ENCODE data around the gene DENND2D.
"Not testable (repeated sequence)": the region's sequence is repeated elsewhere in the genome, so short reads cannot be mapped to it uniquely, and the experiment has no call there.

DENND2D gene

DNA sequence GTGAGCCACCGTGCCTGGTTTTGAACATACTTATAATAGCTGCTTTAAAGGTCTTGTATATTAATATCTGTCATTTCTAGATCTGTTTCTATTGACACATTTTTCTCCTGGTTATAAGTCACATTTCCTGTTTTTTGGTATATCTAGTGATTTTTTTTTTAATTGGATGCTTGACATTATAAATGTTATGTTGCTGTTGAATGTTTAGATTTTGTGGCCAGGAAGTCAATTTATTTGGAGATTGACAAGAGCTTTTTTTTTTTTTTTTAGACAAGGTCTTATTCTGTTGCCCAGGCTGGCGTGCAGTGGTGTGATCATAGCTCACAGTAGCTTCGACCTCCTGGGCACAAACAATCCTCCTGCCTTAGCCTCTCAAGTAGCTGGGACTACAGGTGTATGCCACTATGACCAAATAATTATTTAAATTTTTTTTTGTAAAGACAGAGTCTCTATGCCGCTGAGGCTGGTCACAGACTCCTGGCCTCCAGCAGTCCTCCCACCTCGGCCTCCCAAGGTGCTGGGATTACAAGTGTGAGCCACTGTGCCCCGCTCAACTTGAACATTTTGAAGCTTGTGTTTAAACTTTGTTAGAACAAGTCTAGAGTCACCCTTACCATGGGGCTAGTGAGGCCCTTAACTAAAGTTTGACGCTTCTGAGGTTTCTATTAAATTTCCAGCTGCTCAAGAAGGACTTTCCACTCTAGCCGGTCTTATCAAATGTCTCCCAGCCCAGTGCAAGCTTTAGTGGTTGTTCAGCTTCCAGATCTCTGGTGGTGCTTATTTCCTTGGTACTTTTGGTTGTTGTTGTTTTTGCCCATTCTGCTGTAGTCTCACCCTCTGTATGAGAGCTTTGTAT, 18.5 kb upstream of the DENND2D start:
- Mint-ChIP-seq H3K4me1 (peaks cover 97% of the 10 kb centered on the region), H3K4me3 (peak overlapping the region; percentile 79), H3K36me3 (ENCODE audit: insufficient read depth) (peaks cover 39% of the 10 kb centered on the region)

DNA sequence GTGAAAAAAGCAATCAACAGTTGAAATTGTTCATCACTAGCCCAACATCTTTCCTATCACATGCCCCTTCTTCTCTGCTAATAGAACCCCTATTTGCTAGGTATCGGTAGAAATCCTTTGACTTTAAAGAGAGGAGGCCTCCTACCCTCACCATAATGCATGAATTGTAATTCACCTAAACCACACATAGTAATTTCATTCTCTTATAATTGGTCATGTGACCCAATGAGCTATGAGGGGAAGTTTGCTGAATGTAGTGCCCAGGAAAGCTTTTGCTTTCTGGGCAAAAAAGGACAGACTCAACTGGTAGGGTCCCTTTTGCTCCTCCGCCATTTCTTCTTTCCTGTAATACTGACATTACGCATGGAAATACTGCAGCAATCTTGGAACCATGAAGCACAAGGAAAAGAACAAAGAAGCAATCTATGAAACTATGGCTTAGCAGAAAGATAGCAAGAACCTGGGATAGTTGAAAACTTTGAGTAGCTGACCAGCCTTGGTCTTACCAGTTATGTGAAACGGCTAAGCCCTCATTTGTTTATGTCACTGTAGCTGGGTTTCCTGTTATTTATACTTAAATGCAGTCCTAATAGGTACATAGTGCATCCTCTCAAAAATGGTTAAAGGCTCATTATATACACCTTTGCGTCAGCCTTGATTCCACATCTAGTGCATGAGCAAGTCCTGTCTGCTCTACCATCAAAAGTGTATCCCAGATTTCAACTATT, 16.9 kb upstream of the DENND2D start:
- H3K4me3 Mint-ChIP-seq, result peak overlapping the region; percentile 79
- peaks cover 97% of the 10 kb centered on the region for H3K4me1 Mint-ChIP-seq
- H3K27ac Mint-ChIP-seq (ENCODE audit: low read depth), result peak overlapping the region; percentile 100
- H3K27me3 Mint-ChIP-seq, result peaks cover 10% of the 10 kb centered on the region
- H3K9me3 Mint-ChIP-seq, result peaks cover 11% of the 10 kb centered on the region
- ATAC-seq (replicated peaks; ENCODE audit: extremely low read depth, poor library complexity, severe bottlenecking), result no peak
- no peak for DNase-seq (ENCODE audit: low spot score in 2 of 2)
- peaks cover 39% of the 10 kb centered on the region for H3K36me3 Mint-ChIP-seq (ENCODE audit: insufficient read depth)

More for the DNA sequence above, 18.5 kb upstream of the DENND2D start:
- DNase-seq (ENCODE audit: low spot score in 2 of 2) (no peak), ATAC-seq (replicated peaks; ENCODE audit: extremely low read depth, poor library complexity, severe bottlenecking) (no peak)
- peaks cover 10% of the 10 kb centered on the region for H3K27me3 Mint-ChIP-seq
- H3K9me3 Mint-ChIP-seq, result peaks cover 11% of the 10 kb centered on the region
- peak overlapping the region; percentile 100 for H3K27ac Mint-ChIP-seq (ENCODE audit: low read depth)

DNA sequence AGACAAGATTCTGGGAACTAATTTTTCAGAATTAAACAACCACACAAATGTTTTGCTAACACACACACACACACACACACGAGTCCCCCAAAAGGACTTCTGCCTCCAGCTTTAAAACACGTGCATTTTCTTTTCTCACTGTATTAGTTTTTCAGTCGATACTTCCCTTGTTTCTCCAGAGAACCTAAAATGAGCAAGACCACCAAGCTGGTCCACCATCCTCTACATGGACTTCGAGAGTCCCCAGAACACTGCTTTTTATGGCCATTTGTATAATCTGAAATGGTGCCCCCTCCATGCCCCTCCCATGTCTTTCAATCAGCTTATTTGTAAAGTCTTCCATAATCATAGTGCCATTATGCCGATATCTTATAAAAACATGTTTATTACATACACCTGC, 16.3 kb upstream of the DENND2D start:
- no peak for DNase-seq (ENCODE audit: low spot score in 2 of 2)
- Mint-ChIP-seq H3K27ac (ENCODE audit: low read depth) (peak overlapping the region; percentile 100), H3K27me3 (peaks cover 10% of the 10 kb centered on the region), H3K4me3 (peak overlapping the region; percentile 79), H3K36me3 (ENCODE audit: insufficient read depth) (peaks cover 37% of the 10 kb centered on the region), H3K9me3 (peaks cover 11% of the 10 kb centered on the region), H3K4me1 (peaks cover 91% of the 10 kb centered on the region)
- no peak for ATAC-seq (replicated peaks; ENCODE audit: extremely low read depth, poor library complexity, severe bottlenecking)

DNA sequence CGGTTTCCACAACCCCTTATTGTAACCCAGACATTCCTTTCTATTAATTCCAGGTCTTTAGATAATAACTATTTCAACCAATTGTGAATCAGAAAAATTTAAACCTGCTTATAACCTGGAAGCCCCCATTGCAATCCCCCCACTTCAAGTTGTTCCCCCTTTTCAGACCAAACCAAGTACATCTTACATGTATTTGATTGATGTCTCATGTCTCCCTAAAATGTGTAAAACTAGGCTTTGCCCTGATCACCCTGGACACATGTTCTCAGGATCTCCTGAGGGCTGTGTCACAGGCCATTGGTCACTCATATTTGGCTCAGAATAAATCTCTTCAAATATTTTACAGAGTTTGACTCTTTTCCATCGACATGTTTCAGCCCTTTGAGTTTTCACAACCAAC, 14.8 kb upstream of the DENND2D start:
- Mint-ChIP-seq H3K4me3 (peak overlapping the region; percentile 79), H3K36me3 (ENCODE audit: insufficient read depth) (peaks cover 33% of the 10 kb centered on the region), H3K27ac (ENCODE audit: low read depth) (peak overlapping the region; percentile 100), H3K9me3 (peaks cover 11% of the 10 kb centered on the region), H3K4me1 (peaks cover 77% of the 10 kb centered on the region)
- not testable (repeated sequence) for DNase-seq (ENCODE audit: low spot score in 2 of 2); ATAC-seq (replicated peaks; ENCODE audit: extremely low read depth, poor library complexity, severe bottlenecking); H3K27me3 Mint-ChIP-seq

DNA sequence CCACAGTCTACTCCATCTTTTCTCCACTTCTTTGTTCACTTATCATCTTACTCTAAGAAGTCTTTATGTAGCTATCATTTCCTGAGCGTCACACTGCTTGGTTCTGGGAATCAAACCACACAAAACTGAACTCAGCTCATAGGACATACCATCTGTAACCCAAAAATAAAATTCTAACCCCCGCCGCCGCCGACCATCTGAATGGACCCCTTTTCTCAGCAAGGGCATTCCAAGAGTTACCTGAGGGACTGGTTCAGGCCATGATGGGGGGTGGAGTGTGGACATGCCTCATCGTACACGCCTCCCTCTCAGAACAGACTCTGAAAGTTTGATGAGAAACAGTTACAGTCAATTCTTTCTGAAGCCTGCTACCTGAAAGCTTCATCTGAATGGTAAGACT, 14.4 kb upstream of the DENND2D start:
- peaks cover 32% of the 10 kb centered on the region for H3K36me3 Mint-ChIP-seq (ENCODE audit: insufficient read depth)
- H3K27me3 Mint-ChIP-seq, result peaks cover 10% of the 10 kb centered on the region
- H3K9me3 Mint-ChIP-seq, result peaks cover 11% of the 10 kb centered on the region
- DNase-seq (ENCODE audit: low spot score in 2 of 2) (no peak), ATAC-seq (replicated peaks; ENCODE audit: extremely low read depth, poor library complexity, severe bottlenecking) (no peak)
- peaks cover 73% of the 10 kb centered on the region for H3K4me1 Mint-ChIP-seq
- peak overlapping the region; percentile 100 for H3K27ac Mint-ChIP-seq (ENCODE audit: low read depth)
- H3K4me3 Mint-ChIP-seq, result peak overlapping the region; percentile 79

DNA sequence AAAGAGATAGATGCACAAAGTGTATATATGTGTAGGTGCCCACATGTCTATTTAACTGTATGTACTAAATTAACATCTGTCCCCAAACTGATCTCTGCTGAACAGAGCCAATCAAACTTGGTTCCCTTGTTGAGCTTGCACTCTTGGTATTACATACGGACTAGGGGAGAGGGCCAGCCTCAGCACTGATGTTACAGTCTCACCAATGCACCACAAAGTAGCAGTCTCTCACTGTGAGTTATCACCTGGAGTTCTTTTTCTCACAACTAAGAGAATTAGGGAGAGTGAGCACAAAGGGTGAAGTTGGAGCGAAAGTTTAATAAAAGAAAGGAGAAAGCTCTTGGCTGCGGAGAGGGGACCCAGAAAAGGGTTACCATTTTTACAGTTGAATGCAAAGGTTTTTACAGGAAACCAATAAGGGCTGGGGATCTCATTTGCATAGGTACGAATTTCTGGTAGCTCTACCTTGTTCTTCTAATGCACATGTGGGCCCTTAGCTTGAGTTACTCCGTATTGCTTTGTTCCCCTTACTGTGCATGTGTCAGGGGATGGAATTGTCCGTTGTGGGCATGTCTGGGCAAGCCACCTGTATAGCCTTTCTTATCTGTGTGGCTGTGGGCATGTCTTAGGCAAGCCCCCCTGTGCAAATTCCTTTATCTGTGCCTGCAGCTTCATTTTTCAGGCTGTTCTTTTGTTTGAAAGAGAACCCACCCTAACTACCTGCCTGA, 13.8 kb upstream of the DENND2D start:
- H3K27me3 Mint-ChIP-seq, result peaks cover 10% of the 10 kb centered on the region
- DNase-seq (ENCODE audit: low spot score in 2 of 2) (no peak), ATAC-seq (replicated peaks; ENCODE audit: extremely low read depth, poor library complexity, severe bottlenecking) (no peak)
- H3K4me3 Mint-ChIP-seq, result peak overlapping the region; percentile 79
- peaks cover 30% of the 10 kb centered on the region for H3K36me3 Mint-ChIP-seq (ENCODE audit: insufficient read depth)
- peak overlapping the region; percentile 100 for H3K27ac Mint-ChIP-seq (ENCODE audit: low read depth)
- peaks cover 11% of the 10 kb centered on the region for H3K9me3 Mint-ChIP-seq
- H3K4me1 Mint-ChIP-seq, result peaks cover 67% of the 10 kb centered on the region

DNA sequence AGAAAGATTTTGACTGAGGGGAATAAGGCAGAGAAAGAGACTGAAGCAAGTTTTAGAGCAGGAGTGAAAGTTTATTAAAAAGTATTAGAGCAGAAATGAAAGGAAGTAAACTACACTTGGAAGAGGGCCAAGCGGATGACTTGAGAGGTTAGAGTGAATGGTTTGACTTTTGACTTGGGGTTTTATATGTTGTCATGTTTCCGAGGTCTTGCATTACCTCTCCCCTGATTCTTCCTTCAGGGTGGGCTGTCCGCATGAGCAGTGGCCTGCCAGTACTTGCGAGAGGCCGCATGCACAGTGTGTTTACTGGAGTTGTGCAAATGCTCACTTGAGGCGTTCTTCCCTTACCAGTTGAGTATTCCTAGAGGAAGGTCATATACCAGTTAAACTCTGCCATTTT, 13.0 kb upstream of the DENND2D start:
- Mint-ChIP-seq H3K4me3 (peak overlapping the region; percentile 79), H3K9me3 (peaks cover 11% of the 10 kb centered on the region), H3K4me1 (peaks cover 62% of the 10 kb centered on the region), H3K27ac (ENCODE audit: low read depth) (peak overlapping the region; percentile 100), H3K36me3 (ENCODE audit: insufficient read depth) (peaks cover 28% of the 10 kb centered on the region), H3K27me3 (peaks cover 10% of the 10 kb centered on the region)
- ATAC-seq (replicated peaks; ENCODE audit: extremely low read depth, poor library complexity, severe bottlenecking) (no peak), DNase-seq (ENCODE audit: low spot score in 2 of 2) (no peak)

DNA sequence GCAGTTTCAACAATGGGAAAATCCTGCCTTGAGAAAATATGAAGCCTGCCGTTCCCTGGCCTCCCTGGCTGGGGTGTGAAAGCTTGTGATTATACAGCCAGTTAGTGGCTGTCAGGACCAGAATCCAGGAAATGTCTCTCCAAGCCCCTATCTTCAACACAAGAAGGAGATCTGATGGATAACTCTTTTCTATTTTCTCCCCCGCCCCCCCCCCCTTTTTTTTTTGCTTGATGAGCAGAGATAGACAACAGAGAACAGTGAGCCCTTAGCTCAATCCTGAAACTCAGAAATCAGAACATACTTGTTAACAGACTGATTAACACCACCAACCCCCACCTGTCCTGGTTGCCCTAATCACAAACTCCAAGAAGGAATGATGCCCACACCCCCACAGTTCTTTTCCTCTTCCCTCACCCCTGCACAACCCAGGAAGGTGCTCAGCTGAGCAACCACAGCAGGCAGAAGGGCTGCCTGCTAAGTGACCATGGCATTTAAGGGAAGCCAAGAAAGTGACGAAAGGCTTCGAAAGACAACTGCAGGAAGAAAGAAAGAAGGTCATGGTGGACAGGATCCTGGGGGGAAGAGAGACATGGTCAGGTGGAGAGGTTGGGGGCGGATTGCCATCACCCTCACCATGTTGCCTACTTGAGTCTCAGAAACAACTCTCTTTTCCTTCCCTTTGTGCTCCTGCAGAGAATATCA, 12.3 kb upstream of the DENND2D start:
- Mint-ChIP-seq H3K4me1 (peaks cover 60% of the 10 kb centered on the region), H3K27ac (ENCODE audit: low read depth) (no peak overlapping the region), H3K27me3 (peaks cover 10% of the 10 kb centered on the region), H3K36me3 (ENCODE audit: insufficient read depth) (peaks cover 26% of the 10 kb centered on the region), H3K4me3 (peak overlapping the region; percentile 79), H3K9me3 (peaks cover 6% of the 10 kb centered on the region)
- DNase-seq (ENCODE audit: low spot score in 2 of 2) (no peak), ATAC-seq (replicated peaks; ENCODE audit: extremely low read depth, poor library complexity, severe bottlenecking) (no peak)

DNA sequence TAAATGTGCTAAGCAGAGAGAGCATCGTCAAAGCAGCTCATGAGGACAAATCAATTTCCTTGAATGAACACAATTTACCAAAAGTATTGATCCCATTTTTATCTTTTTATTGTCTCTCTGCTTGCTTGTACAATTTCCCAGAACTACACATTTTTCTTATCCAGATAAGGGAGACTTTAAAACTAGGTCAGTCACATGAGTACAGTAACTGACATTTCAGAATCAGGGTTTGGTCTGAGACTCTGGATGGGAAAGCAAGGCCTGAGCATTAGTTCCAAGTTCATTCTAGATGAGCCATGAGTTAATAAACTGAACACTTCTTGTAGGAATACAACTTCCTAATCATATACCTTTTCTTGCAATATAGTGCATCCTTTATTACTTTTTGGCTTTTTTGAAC, 11.5 kb upstream of the DENND2D start:
- Mint-ChIP-seq H3K4me3 (no peak overlapping the region), H3K36me3 (ENCODE audit: insufficient read depth) (peaks cover 23% of the 10 kb centered on the region), H3K9me3 (peaks cover 6% of the 10 kb centered on the region), H3K27me3 (peaks cover 10% of the 10 kb centered on the region), H3K27ac (ENCODE audit: low read depth) (no peak overlapping the region), H3K4me1 (peaks cover 51% of the 10 kb centered on the region)
- ATAC-seq (replicated peaks; ENCODE audit: extremely low read depth, poor library complexity, severe bottlenecking) (no peak), DNase-seq (ENCODE audit: low spot score in 2 of 2) (no peak)

DNA sequence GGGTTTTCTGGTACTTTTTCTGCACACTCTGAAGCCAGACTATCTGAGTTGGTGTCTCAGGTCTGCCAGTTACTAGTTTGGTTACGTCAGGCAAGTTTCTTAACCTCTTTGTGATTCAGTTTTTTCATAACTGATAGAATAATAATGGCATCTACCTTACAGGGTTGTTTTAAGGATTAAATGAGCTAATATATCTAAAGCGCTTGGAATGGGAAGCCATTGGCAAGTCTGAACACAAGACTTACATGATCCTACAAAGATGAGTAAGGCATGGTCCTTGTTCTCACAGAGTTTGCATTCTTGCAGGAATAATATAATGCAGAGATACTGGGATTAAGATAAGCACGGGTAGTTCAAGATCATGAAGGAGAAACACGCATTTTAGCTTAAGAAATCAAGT, 9.2 kb upstream of the DENND2D start:
- no peaks in the 10 kb centered on the region for H3K27me3 Mint-ChIP-seq
- H3K27ac Mint-ChIP-seq (ENCODE audit: low read depth), result no peak overlapping the region
- no peaks in the 10 kb centered on the region for H3K9me3 Mint-ChIP-seq
- no peak overlapping the region for H3K4me3 Mint-ChIP-seq
- H3K36me3 Mint-ChIP-seq (ENCODE audit: insufficient read depth), result peaks cover 7% of the 10 kb centered on the region
- ATAC-seq (replicated peaks; ENCODE audit: extremely low read depth, poor library complexity, severe bottlenecking), result no peak
- H3K4me1 Mint-ChIP-seq, result peaks cover 48% of the 10 kb centered on the region
- no peak for DNase-seq (ENCODE audit: low spot score in 2 of 2)

DNA sequence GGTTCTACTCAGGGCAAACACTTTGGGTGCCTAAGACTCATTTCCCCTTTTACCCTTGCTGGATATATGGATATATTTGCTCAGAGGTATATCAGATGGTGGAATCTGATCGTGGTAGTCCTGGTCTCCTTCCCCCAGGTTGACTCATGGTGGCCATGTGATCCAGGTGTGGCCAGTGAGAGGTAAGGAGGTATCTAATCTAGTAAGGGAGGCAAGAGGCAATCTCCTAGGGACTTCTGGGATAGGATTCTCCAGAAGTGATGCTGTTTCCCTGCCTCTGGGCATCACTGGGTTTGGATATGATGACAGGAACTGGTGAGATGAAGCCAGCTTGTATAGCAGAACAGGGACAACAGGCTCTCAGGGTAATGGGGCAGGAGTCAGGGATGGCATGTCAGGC, 8.5 kb upstream of the DENND2D start:
- Mint-ChIP-seq H3K27me3 (no peaks in the 10 kb centered on the region), H3K36me3 (ENCODE audit: insufficient read depth) (peaks cover 11% of the 10 kb centered on the region), H3K9me3 (no peaks in the 10 kb centered on the region), H3K4me1 (peaks cover 43% of the 10 kb centered on the region), H3K27ac (ENCODE audit: low read depth) (no peak overlapping the region), H3K4me3 (no peak overlapping the region)
- DNase-seq (ENCODE audit: low spot score in 2 of 2) (no peak), ATAC-seq (replicated peaks; ENCODE audit: extremely low read depth, poor library complexity, severe bottlenecking) (no peak)

DNA sequence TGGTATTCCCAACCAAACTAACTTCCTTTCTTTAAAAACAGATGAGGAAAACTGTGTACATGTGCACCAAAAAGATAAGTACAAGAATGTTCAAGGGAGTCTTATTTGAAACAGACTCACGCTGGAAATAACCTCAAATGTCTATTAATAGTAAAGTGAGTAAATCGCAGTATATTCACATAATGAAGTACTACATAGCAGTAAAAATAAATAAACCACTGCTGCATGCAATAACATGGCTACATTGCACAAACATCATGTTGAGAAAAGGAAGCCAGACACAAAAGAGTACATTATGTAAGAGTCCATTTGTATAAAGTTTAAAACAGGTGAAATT, 5.2 kb upstream of the DENND2D start:
- Mint-ChIP-seq H3K27ac (ENCODE audit: low read depth) (peak overlapping the region; percentile 76), H3K27me3 (no peaks in the 10 kb centered on the region), H3K4me3 (peak overlapping the region; percentile 99), H3K9me3 (no peaks in the 10 kb centered on the region), H3K4me1 (peaks cover 54% of the 10 kb centered on the region), H3K36me3 (ENCODE audit: insufficient read depth) (peaks cover 17% of the 10 kb centered on the region)
- no peak for DNase-seq (ENCODE audit: low spot score in 2 of 2)
- ATAC-seq (replicated peaks; ENCODE audit: extremely low read depth, poor library complexity, severe bottlenecking), result no peak
